ACHN (cell line): ENCODE measurements around the gene BSCL2.
"Not testable (repeated sequence)": the region's sequence is repeated elsewhere in the genome, so short reads cannot be mapped to it uniquely, and the experiment has no call there.

Experiments
- DNase-seq: peaks from one replicate; pipeline ENCODE4 v3.0.0-alpha.2; 2015
- in situ Hi-C: cut with HindIII; loops from 2 replicates; pipeline ENCODE4 v1.10.0; 2017; ENCODE audit warnings: low sequenced_read_pairs, low pct_ligation_motif_present, low pct_unique_long_range_greater_than_20kb

Gene BSCL2

DNA sequence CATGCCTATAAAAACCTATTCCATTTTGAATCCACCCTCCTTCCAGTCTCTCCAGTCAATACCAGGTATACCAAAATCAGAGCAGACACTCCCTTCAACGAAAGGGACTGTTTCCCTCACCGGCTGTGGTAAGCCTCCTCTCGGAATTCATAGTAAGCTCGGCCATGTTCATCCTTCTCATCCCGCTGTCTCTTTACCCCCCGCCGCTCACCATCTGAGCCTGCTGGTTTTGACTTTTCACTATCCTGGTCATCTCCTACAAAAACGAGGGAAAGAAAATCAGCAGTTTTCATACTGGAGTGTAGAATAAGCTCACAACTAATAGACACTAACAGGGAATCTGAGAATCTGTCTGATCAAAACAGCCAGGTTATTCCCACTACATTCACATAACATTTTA is 16.9 kb upstream of the BSCL2 start:
- DNase-seq, result no peak
- in situ Hi-C loops, result no loop called here

DNA sequence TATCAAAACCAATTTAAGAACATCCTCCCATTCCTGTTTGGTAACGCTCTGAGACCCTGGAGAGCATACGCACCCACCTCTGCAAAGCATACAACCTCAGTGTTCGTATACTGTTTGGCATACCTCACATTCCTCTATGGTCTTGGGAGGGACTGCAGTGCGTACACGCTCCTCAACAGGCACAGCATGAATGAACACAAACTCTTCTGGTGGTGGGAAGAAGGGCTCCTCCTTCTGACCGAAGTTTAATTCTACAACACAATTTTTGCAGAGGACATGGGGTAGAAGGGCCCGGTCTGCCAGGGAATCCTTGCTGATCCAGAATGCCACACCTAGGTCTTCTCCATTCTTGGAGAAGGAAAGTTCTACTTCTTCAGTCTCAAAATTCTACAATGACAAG is 14.8 kb upstream of the BSCL2 start:
- no peak for DNase-seq
- in situ Hi-C loops, result no loop called here

DNA sequence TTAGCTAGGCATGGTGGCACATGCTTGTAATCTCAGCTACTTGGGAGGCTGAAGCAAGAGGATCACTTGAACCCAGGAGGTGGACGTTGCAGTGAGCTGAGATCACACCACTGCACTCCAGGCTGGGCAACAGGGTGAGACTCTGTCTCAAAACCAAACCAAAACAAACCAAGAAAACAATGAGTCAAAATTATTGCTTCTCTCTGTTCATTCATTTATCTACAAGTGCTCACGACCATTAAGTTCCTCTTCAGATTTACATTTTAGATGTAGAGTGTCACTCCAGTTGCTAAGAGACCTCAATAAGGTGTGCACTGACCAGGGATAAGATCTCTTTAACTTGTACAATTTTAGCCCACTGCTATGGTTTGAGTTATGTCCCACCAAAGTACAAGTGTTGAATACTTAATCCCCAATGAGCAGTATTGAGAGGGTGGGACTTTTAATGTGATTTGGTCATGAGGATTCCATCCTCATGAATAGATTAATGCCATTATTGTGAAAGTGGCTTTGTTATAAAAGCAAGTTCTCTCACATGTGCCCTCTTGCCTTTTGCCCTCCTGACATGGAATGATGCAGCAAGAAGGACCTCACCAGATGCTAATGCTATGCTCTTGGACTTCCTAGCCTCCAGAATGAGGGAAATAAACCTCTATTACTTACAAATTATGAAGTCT is 12.2 kb upstream of the BSCL2 start:
- no peak for DNase-seq
- in situ Hi-C loops, result no loop called here

DNA sequence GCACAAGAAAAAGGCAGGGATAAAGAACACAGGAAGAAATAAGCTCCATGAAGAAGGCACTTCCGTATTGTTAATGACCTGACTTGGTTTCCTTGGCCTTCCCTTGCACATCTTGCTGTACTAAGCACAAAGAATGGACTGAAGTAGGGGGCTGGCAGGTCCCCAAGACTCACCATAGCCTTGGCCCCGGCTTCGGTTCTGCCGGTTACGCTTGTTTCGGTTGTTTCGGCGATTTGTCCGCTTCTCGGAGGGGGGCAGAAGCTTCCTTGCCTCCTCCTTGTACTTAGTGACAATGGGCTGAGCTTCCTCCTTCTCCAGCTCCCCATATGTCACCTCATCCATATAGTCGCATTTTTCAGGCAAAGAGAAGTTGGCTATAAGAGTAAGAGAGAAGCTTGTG is 9.6 kb upstream of the BSCL2 start:
- in situ Hi-C loops, result no loop called here
- no peak for DNase-seq

DNA sequence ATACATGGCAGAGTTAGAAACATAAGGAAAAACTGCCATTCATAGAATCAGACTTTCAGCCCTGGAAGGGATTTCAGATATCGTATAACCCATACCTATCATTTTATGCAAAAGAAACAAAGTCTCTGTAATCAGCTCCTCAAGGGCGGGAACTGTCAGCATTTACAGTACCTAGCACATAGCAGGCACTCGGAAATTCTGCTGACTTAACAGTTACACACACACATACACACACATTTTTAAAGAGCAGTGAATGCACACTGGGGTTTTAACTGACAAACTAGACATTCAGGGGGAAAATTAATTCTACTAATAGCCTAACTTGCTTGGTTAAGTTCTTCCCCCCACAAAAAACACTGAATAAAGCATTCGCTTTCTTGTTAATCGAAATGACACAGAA is 9.0 kb upstream of the BSCL2 start:
- no peak for DNase-seq
- in situ Hi-C loops, result no loop called here

DNA sequence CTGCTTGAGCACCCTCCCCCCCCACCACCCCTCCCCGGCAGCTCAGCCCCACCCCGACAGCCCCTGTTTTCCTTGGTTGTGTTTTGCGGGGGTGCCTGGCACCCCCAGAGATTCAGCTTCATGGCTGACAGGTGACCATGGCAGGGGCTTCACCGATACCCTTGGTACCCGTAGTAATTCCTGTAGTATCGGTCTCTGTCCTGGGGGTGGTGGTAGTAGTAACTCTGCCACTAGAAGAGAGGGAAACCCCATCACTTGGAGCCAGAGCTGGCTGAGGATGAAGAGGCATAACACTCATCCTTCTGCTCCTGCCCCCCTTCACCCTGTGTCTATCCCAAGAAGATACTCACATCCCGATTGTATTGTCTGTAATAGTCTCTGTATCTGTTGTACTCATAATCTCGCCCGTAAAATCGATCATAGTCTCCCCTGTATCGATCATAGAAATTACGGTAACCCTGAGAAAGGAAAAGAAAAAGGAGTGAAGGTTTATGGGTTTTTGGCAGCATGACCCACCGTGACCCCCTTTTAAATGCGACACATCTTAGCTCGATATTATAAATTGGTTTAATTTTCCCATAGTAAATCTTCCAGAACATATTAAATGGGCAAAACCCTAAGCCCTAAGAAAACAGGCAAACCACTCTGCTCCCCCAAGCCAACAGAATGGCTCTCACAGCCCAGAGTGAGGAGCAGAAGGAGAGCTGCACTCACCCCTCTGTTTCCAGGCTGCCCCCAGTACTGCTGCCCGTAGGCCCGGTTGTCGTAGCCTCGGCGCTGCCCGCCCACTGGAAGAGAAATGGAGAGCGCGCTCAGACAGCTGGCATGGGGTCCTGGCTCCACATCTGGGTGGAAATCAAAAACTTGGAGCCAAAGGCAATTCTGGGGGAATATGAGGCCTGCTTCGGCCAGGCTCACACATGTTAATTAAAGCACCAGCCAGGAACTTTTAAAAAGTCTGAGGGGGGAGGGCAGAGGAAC is 8.2 kb upstream of the BSCL2 start:
- DNase-seq, result no peak
- in situ Hi-C loops, result no loop called here

DNA sequence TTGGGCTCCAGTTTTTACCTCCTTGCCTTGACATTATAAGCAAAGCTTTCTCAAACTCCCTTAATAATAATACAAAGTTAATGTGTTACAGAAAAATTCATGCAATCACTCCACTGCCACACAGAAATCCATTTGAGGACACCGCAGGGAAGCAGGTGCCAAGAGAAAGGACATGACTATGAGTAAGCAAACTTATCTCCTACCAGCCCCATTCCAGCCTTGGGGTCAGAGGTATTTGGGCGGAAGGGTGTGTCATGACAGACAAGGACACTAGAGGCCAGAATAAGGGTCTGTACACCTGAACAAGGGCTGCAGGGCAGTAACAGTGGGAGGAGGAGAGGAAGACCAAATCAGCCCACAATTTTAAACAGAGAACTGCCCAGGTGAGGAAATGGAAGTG is 6.1 kb upstream of the BSCL2 start:
- in situ Hi-C loops, result loop anchor here (5.0 kb wide), 1 partner anchor 41 kb away; the partner anchor contains the start of genes LBHD1 and UQCC3

DNA sequence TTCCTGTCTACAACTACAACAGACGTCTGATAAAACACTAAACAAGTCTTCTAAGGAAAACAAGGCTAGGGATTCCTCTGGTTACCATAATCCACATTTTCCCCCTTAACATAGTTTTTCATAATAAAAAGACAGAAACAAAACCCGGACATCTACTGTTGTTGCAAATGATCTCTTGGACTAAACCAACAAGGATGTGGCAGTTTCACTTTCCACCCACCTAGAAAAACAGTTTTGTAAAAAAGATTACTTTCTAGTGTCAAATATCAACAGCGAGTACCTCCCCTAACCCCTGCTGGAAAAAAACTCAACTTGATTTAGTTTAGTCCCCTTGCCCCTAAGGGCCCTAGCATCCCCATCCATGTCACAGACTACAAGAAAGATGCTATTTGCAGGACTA is 5.6 kb upstream of the BSCL2 start:
- DNase-seq, result no peak
- in situ Hi-C loops, result loop anchor here (5.0 kb wide), 1 partner anchor 41 kb away; the partner anchor contains the start of genes LBHD1 and UQCC3

More for the DNA sequence above, 6.1 kb upstream of the BSCL2 start:
- peak; percentile 76 for DNase-seq

DNA sequence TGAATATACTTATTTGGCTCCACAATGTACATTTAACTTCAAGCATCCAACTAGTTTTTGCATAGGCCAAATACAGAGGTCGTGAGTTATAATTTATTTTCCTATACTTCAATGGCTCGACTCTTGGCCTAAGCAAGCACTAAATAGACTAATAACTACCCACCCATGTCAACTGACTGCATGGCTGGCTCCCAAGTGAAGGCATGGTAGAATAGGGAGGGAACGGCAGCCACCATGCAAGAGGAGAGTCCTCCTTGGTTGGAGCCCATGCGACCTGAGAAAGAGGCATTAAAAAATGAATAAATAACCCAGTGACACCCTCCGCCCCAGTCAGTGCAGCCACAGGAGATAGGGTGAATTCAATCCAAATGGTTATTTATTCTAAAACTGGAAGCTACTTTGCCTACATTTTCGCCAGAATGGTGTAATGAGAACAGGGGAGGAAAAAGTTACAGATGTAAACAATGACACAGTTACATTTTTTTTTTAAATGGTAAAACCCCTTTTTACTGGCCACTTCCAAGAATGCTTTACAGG is 5.1 kb upstream of the BSCL2 start:
- no peak for DNase-seq
- in situ Hi-C loops, result loop anchor here (5.0 kb wide), 1 partner anchor 40 kb away; the partner anchor contains the start of genes LBHD1 and UQCC3

DNA sequence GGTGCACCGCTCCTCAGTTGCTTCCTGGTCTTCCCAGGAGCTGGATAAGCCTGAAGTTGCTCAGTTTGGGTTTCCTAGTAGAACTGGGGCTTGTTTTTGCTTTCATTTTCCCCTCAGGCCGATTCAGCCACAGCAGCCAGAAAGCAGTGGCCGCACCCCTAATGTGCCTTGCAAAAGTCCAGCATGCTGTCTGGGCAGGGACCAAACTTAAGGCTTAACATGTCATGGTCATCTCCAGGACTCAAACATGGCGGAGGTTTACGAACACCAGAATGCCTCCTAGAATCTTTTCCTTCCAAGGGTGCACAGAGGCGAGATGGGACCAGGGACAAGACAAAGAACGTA is 2.7 kb upstream of the BSCL2 start:
- DNase-seq, result no peak
- in situ Hi-C loops, result loop anchor here (5.0 kb wide), 1 partner anchor 38 kb away; the partner anchor contains the start of genes LBHD1 and UQCC3

DNA sequence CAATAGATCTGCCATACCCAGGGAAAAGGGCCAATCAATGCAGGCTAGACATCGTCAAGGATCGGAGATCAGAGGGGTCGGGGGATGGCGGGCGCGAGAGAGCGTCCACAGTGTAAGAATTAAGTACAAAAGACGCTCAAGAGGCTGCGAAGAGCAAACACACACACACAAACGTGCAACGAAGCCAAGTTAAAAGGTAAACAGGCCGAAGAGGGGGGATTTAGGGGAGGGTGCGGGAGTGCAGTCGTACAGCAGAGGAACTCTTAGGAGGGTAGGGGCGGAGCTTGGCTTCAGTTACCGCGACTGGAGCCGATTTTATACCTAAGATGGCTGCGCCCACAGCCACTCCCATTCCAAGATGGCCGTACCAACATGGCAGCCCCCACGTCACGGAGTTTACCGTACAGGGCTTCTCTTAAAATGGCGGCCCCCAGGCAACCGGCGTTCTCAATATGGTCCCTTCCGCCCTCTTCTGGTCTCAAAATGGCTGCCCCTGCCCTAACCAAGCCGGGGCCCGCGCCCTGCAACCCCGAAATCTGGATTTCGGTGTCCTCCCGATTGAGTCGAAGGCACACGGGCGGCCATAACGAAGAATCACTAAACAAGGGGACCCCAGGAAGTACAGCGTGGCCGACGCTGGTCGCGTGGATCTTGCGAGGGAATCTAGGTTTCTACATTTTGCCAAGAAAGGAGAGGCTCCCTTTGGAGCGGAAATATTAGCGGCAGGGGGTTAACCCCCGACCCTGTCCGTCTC is 2.2 kb upstream of the BSCL2 start:
- in situ Hi-C loops, result no loop called here

DNA sequence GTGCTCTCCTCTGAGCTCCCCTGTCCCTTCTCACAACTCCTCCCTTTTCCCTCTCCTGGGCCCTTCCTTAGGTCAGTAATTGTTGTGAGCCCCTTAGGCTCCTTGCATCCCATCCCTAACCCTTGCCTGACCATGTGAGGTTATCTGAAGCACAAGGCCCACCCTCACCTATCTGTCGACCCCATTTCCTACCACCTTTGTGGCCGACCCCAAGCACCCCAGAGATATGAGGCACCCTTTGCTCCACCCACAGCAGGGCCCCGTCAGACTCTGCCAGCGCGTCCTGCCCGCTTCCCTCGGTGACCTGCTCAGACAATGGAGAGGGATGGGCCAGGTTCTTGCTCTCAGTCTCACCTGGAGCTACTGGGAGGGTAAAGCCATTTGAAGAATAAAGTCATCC is 1.6 kb upstream of the BSCL2 start:
- in situ Hi-C loops, result no loop called here
- no peak for DNase-seq

More for the DNA sequence above, 2.2 kb upstream of the BSCL2 start:
- DNase-seq, result peak; percentile 95

DNA sequence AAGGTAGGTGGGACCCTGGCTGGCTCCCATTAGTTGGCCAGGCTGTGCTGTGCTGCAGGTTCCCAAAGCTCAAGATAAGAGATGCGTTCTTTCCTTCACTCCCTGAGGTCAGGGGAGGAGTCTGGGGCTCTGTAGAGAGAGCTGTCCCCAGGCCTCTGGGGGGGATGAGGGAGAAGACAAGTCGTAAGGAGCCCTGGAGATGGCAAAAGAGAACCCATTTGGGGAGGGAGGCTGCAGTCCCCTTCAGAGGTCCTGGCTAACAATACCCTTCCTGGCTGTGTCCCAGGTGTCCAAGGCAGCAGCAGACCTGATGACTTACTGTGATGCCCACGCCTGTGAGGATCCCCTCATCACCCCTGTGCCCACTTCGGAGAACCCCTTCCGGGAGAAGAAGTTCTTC is 1.2 kb upstream of the BSCL2 start:
- no peak for DNase-seq
- in situ Hi-C loops, result no loop called here

DNA sequence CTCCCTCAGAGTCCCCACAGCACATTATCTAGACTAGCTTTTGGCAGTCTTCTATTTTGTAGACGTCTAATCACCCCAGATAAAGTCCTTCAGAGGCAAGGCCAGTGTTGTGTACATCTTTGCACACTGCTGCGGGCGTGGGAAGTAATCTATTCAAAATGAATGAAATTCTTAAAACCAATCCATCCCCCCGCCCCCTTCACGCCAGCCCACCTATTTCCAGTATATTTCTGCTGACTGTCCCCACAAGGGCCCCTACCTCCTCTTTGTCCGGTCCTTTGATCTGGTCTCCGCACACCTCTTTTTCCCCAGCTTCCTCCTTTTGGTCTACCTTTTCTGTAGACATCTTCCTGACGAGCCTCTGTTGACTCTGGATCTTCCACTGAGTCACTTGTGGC is 375 bp downstream of the BSCL2 start:
- in situ Hi-C loops, result no loop called here
- DNase-seq, result no peak

DNA sequence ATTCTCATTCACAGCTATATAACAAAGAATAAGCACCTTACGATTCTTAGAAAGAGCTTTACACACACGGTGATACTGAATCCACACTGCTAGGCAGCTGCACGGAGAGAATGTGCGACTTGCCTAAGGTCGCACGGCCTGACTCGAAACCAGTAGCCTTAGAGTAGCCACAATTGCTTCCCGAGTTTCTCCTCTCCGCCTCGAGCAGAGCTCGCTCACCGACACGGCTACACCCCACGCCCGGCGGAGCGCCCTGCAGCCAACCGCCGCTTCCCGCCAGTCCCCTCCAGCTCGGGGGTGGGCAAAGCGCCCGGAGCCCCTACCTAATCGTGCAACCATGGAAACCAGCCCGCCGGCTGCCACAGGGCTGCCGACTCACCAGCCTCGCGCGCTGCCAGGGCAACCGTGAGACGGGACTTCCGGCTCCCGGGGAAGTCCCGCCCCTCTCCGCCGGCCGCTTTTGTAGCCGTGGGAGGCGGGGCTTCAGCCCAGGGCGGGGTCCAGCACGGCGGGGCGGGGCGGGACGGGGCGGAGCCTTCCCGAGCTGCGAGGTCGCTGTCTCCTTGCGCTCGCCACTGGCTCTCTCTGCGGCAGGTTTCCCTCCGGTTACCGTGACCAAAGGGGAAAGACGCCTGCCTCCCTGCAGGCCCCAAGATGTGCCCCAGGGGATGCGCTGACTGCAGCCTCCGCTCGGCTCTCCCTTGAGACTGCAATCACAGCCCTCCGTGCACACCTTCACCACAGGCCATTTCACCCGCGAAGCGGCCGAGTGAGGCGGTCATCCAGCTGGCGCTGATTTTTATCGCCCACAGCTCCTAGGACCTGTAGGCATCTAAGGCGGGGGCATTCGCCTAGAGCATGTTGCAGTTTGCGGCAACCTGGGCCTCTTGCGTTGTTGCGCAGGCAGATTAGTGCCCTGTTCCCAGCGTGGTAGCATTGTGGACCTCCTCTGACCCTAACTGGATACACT is 1.1 kb downstream of the BSCL2 start:
- DNase-seq, result peak; percentile 90
- in situ Hi-C loops, result no loop called here

DNA sequence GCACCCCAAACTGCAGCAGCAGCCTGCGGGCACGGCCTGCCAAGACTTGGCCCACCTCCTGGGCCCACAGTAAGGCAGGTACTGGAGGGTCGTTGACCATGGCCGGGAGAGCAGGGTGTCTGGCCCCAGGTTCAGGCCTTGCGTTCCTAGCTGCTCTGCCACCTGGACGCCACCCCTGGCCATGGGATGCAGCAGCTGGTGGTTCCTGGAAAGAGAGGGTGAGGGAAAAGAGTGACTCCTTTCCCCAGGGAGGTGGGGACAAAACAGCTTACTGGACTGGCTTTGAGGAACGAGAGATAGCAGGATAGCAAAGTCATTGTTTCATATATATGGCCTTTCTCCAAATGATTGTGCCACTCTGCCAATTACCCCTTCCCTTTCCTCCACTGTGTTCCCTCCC is 1.8 kb downstream of the BSCL2 start:
- in situ Hi-C loops, result no loop called here

DNA sequence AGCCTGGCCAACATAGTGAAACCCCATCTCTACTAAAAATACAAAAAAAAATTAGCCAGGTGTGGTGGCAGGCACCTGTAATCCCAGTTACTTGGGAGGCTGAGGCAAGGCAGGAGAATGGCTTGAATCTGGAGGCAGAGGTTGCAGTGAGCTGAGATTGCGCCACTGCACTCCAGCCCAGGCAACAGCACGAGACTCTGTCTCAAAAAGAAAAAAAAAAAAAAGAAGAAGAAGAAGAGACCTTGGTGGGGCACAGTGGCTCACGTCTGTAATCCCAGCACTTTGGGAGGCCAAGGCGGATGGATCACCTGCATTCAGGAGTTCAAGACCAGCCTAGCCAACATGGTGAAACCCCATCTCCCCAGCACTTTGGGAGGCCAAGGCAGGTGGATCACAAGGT is 3.3 kb downstream of the BSCL2 start:
- DNase-seq, in situ Hi-C loops: not testable (repeated sequence)

More for the DNA sequence above, 1.8 kb downstream of the BSCL2 start:
- no peak for DNase-seq

DNA sequence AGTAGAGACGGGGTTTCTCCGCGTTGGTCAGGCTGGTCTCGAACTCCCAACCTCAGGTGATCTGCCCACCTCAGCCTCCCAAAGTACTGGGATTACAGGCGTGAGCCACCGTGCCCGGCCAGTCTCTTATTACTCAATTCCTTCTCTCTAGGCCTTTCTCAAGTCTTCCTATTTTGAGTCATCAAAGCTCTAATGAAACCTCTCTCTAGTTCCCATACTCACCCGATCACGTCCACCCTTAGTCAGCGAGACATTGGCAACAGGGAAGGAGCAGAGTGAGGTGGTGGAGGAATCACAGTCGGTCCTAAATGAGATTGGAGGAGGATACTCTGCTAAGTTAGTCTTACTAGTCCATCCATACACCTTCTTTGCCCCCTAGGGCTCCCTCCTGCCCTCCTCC is 5.0 kb downstream of the BSCL2 start:
- in situ Hi-C loops, result no loop called here
- DNase-seq, result no peak
